Activated naive CD4-positive, alpha-beta T cell treated with anti-CD3 and anti-CD28 coated beads, Interleukin-2, amount 10 ng/mL, durations not matched to agents 7 days and 5 days (primary cell): ENCODE data around the gene MAML3.

Source experiments
- CTCF ChIA-PET: fragments of 350-600 bp; sonication (Branson Sonifier 250); formaldehyde crosslinking; loops from one replicate; lab custom pipeline; 2021; ENCODE audit warnings: antibody characterized with exemption; lab: Charles Lee
- DNase-seq: peaks from one replicate; pipeline ENCODE4 v3.0.0-alpha.2; 2020
- H3K27ac Mint-ChIP-seq: one replicate; pipeline ENCODE4 v1.8.0; 2021; ENCODE audit warnings: mild to moderate bottlenecking, moderate library complexity, mixed read lengths
- H3K27me3 Mint-ChIP-seq: one replicate; pipeline ENCODE4 v1.8.0; 2021; ENCODE audit warnings: mild to moderate bottlenecking, mixed read lengths
- H3K36me3 Mint-ChIP-seq: one replicate; pipeline ENCODE4 v1.8.0; 2021; ENCODE audit warnings: mixed read lengths
- H3K4me1 Mint-ChIP-seq: one replicate; pipeline ENCODE4 v1.8.0; 2021; ENCODE audit warnings: mixed read lengths
- H3K4me3 Mint-ChIP-seq: one replicate; pipeline ENCODE4 v1.8.0; 2021; ENCODE audit warnings: mild to moderate bottlenecking, moderate library complexity, mixed read lengths
- H3K9me3 Mint-ChIP-seq: one replicate; pipeline ENCODE4 v1.8.0; 2021; ENCODE audit warnings: mixed read lengths

The MAML3 gene

GRCh38 chr4:139744232-139744631, 409.8 kb downstream of the MAML3 start:
- H3K27ac Mint-ChIP-seq: no peak overlapping the region
- H3K4me3 Mint-ChIP-seq: no peak overlapping the region
- H3K27me3 Mint-ChIP-seq: peaks cover 7% of the 10 kb centered on the region
- H3K4me1 Mint-ChIP-seq: no peaks in the 10 kb centered on the region
- CTCF ChIA-PET: no interaction called here
- H3K9me3 Mint-ChIP-seq: no peaks in the 10 kb centered on the region
- no peaks in the 10 kb centered on the region for H3K36me3 Mint-ChIP-seq
- no peak for DNase-seq

GRCh38 chr4:139743027-139743426, 411.0 kb downstream of the MAML3 start:
- no peak for DNase-seq
- Mint-ChIP-seq H3K27ac (no peak overlapping the region), H3K36me3 (no peaks in the 10 kb centered on the region), H3K4me3 (no peak overlapping the region), H3K27me3 (peaks cover 11% of the 10 kb centered on the region), H3K4me1 (no peaks in the 10 kb centered on the region), H3K9me3 (no peaks in the 10 kb centered on the region)
- CTCF ChIA-PET: no interaction called here

DNA sequence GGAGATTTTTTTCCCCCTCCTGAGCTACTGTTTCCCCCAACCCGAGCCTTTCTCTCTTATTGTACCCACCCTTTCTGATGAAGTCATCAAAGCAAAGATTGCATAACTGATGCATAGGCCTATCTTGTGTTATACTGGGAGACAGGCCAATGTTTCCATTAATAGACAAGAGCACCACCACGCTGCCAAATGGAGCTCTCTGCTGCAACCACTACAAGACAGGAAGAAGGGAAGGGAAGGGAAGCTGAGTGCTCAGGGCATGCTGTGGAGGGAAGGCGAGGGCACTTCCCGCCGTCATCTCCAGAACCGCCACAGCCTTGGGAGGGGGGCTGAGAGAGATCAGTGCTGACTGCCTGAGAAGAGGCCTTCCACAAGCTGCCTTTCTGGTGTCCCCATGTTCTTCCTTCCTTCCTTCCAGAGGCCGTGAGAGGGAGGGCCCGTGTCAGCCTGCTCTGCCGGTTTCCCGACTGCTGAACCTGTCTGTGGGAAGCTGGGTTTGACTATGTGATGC, 413.4 kb downstream of the MAML3 start:
- H3K27me3 Mint-ChIP-seq: peaks cover 35% of the 10 kb centered on the region
- H3K36me3 Mint-ChIP-seq: no peaks in the 10 kb centered on the region
- CTCF ChIA-PET: interaction anchor here (0.8 kb wide), 1 partner anchor 513 kb away, joined by 3 read pairs; no protein-coding TSS in a partner anchor
- DNase-seq: no peak
- no peak overlapping the region for H3K4me3 Mint-ChIP-seq
- peaks cover 5% of the 10 kb centered on the region for H3K4me1 Mint-ChIP-seq
- no peaks in the 10 kb centered on the region for H3K9me3 Mint-ChIP-seq
- no peak overlapping the region for H3K27ac Mint-ChIP-seq

GRCh38 chr4:139740121-139740520, 413.9 kb downstream of the MAML3 start:
- DNase-seq: no peak
- H3K27ac Mint-ChIP-seq: no peak overlapping the region
- H3K36me3 Mint-ChIP-seq: no peaks in the 10 kb centered on the region
- H3K9me3 Mint-ChIP-seq: no peaks in the 10 kb centered on the region
- H3K27me3 Mint-ChIP-seq: peaks cover 40% of the 10 kb centered on the region
- peaks cover 7% of the 10 kb centered on the region for H3K4me1 Mint-ChIP-seq
- H3K4me3 Mint-ChIP-seq: no peak overlapping the region
- CTCF ChIA-PET: interaction anchor here (0.6 kb wide), 1 partner anchor 126 kb away, joined by 3 read pairs; no protein-coding TSS in a partner anchor

- no peaks in the 10 kb centered on the region for H3K36me3 Mint-ChIP-seq
- CTCF ChIA-PET: interaction anchor here (0.6 kb wide), 3 partner anchors 124 to 311 kb away, joined by 3 to 4 read pairs (median 3); no protein-coding TSS in a partner anchor
- H3K4me1 Mint-ChIP-seq: peaks cover 15% of the 10 kb centered on the region
- H3K4me3 Mint-ChIP-seq: no peak overlapping the region
- H3K27me3 Mint-ChIP-seq: peaks cover 51% of the 10 kb centered on the region
- H3K9me3 Mint-ChIP-seq: no peaks in the 10 kb centered on the region
- H3K27ac Mint-ChIP-seq: no peak overlapping the region
- DNase-seq: no peak
Measured at GRCh38 chr4:139738846-139739613, 415.0 kb downstream of the MAML3 start.

DNA sequence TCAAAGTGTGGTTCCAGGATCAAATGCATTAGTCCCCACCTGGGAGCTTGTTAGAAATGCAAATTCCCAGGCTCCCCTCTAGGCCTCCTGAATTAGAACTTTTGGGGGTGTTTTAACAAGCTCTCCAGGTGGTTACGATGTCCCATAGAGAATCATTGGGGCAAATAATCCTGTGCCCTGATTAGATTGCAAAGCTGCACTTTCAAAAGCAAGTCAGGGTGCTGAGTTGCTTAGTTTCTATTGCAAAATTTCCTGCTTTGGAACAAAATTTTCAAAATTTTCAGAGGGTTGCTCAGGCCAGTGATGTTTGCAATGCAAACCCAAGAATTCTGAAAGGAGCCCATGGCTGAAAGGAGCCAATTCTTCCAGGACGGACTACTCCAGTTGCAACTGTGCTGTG, 417.3 kb downstream of the MAML3 start:
- no peaks in the 10 kb centered on the region for H3K9me3 Mint-ChIP-seq
- no peak for DNase-seq
- CTCF ChIA-PET: interaction anchor here (0.6 to 1.2 kb wide), 7 partner anchors 12 to 313 kb away, joined by 3 to 4 read pairs (median 3); no protein-coding TSS in a partner anchor
- H3K4me3 Mint-ChIP-seq: no peak overlapping the region
- no peak overlapping the region for H3K27ac Mint-ChIP-seq
- peaks cover 64% of the 10 kb centered on the region for H3K27me3 Mint-ChIP-seq
- H3K36me3 Mint-ChIP-seq: no peaks in the 10 kb centered on the region
- H3K4me1 Mint-ChIP-seq: peaks cover 15% of the 10 kb centered on the region

DNA sequence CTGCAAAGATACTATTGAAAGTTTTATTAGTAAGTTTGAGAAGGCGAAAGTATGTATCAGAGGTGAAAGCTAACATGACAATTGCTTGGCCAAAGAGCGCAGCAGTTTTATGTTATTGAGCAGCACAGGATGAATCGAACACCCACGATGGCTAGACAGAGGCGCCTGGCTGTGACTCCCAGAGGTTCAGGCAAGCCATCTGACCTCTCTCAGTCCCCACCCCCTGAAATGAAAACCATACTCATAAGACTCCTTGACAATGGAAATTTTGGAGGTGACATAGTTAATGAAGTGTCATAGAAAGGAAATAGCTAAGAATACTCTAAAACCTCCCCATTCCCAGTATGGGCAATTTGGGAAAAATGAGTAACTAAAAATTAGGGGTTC, 417.7 kb downstream of the MAML3 start:
- CTCF ChIA-PET: interaction anchor here (0.6 to 1.2 kb wide), 7 partner anchors 12 to 313 kb away, joined by 3 to 4 read pairs (median 3); no protein-coding TSS in a partner anchor
- no peak overlapping the region for H3K27ac Mint-ChIP-seq
- H3K4me3 Mint-ChIP-seq: no peak overlapping the region
- peaks cover 64% of the 10 kb centered on the region for H3K27me3 Mint-ChIP-seq
- no peaks in the 10 kb centered on the region for H3K36me3 Mint-ChIP-seq
- H3K4me1 Mint-ChIP-seq: peaks cover 15% of the 10 kb centered on the region
- no peaks in the 10 kb centered on the region for H3K9me3 Mint-ChIP-seq
- DNase-seq: no peak

GRCh38 chr4:139735381-139736273, 418.4 kb downstream of the MAML3 start:
- H3K4me1 Mint-ChIP-seq: peaks cover 15% of the 10 kb centered on the region
- peak overlapping the region; percentile 55 for H3K4me3 Mint-ChIP-seq
- peaks cover 61% of the 10 kb centered on the region for H3K27me3 Mint-ChIP-seq

GRCh38 chr4:139734875-139735380, 419.1 kb downstream of the MAML3 start:
- H3K4me3 Mint-ChIP-seq: peak overlapping the region; percentile 55
- no peaks in the 10 kb centered on the region for H3K36me3 Mint-ChIP-seq
- no peaks in the 10 kb centered on the region for H3K9me3 Mint-ChIP-seq
- CTCF ChIA-PET: interaction anchor here (0.6 to 2.8 kb wide), 13 partner anchors 15 to 627 kb away, joined by 3 to 12 read pairs (median 4); no protein-coding TSS in a partner anchor
- no peak overlapping the region for H3K27ac Mint-ChIP-seq
- DNase-seq: peak; percentile 68
- H3K27me3 Mint-ChIP-seq: peaks cover 64% of the 10 kb centered on the region
- H3K4me1 Mint-ChIP-seq: peaks cover 15% of the 10 kb centered on the region

More at GRCh38 chr4:139735381-139736273, 418.4 kb downstream of the MAML3 start:
- no peaks in the 10 kb centered on the region for H3K9me3 Mint-ChIP-seq
- H3K27ac Mint-ChIP-seq: no peak overlapping the region
- H3K36me3 Mint-ChIP-seq: no peaks in the 10 kb centered on the region
- no peak for DNase-seq
- CTCF ChIA-PET: interaction anchor here (0.6 to 2.8 kb wide), 11 partner anchors 13 to 624 kb away, joined by 3 to 12 read pairs (median 4); no protein-coding TSS in a partner anchor

GRCh38 chr4:139734201-139734874, 419.6 kb downstream of the MAML3 start:
- no peak for DNase-seq
- peaks cover 15% of the 10 kb centered on the region for H3K4me1 Mint-ChIP-seq
- peaks cover 64% of the 10 kb centered on the region for H3K27me3 Mint-ChIP-seq
- CTCF ChIA-PET: interaction anchor here (0.6 to 2.8 kb wide), 16 partner anchors 16 to 627 kb away, joined by 3 to 12 read pairs (median 4); no protein-coding TSS in a partner anchor
- no peak overlapping the region for H3K27ac Mint-ChIP-seq
- H3K36me3 Mint-ChIP-seq: no peaks in the 10 kb centered on the region
- H3K4me3 Mint-ChIP-seq: peak overlapping the region; percentile 55
- no peaks in the 10 kb centered on the region for H3K9me3 Mint-ChIP-seq

GRCh38 chr4:139732991-139733570, 420.9 kb downstream of the MAML3 start:
- DNase-seq: no peak
- CTCF ChIA-PET: interaction anchor here (0.8 to 2.8 kb wide), 5 partner anchors 76 to 520 kb away, joined by 3 to 12 read pairs (median 3); no protein-coding TSS in a partner anchor
- Mint-ChIP-seq H3K4me1 (peaks cover 15% of the 10 kb centered on the region), H3K4me3 (no peak overlapping the region), H3K27me3 (peaks cover 63% of the 10 kb centered on the region), H3K27ac (no peak overlapping the region), H3K36me3 (no peaks in the 10 kb centered on the region), H3K9me3 (no peaks in the 10 kb centered on the region)

- Mint-ChIP-seq H3K27me3 (peaks cover 21% of the 10 kb centered on the region), H3K9me3 (no peaks in the 10 kb centered on the region), H3K27ac (no peak overlapping the region), H3K4me1 (no peaks in the 10 kb centered on the region), H3K36me3 (no peaks in the 10 kb centered on the region), H3K4me3 (no peak overlapping the region)
- CTCF ChIA-PET: no interaction called here
- DNase-seq: no peak
Measured at GRCh38 chr4:139728840-139729239, 425.1 kb downstream of the MAML3 start.

DNA sequence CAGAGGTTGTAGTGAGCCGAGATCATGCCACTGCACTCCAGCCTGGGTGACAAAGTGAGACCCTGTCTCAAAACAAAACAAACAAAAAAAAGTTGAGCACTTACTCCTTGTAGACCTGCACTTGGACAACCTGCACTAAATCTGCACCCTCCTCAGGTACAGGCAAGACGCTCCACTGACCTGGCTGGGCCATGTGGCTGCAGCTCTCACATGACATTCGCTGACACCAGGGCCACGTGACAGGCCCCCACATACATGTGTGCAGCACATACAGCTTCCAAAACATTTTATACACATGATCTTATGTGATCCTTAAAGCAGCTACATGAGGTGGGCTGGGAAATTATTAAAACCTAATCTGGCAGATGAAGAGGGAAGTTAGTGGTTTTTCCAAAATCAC, 425.8 kb downstream of the MAML3 start:
- CTCF ChIA-PET: interaction anchor here (1.5 kb wide), 1 partner anchor 125 kb away, joined by 4 read pairs; no protein-coding TSS in a partner anchor
- no peaks in the 10 kb centered on the region for H3K36me3 Mint-ChIP-seq
- H3K27ac Mint-ChIP-seq: no peak overlapping the region
- DNase-seq: no peak
- no peaks in the 10 kb centered on the region for H3K9me3 Mint-ChIP-seq
- H3K4me1 Mint-ChIP-seq: no peaks in the 10 kb centered on the region
- peaks cover 15% of the 10 kb centered on the region for H3K27me3 Mint-ChIP-seq
- no peak overlapping the region for H3K4me3 Mint-ChIP-seq
